H9 (cell line): ENCODE results near the gene RAPGEF6. TPM values are rescaled to one million over a fixed set of nuclear protein-coding genes. Genes with fewer than 3 reads are reported as not detected.

Experiments
- DNase-seq: peaks from one replicate; pipeline ENCODE4 v3.0.0-alpha.2; 2017
- H2AFZ ChIP-seq: one replicate; pipeline ENCODE4 v1.6.1; 2013; ENCODE audit warnings: mild to moderate bottlenecking, low read length, control low read depth, moderate library complexity
- H2AK5ac ChIP-seq: 2 replicates; pipeline ENCODE4 v1.6.1; 2013; ENCODE audit warnings: low read length, control low read depth, mixed read lengths; ENCODE audit not compliant: insufficient read length
- H2BK120ac ChIP-seq: one replicate; pipeline ENCODE4 v1.6.1; 2013; ENCODE audit warnings: low read depth, mild to moderate bottlenecking, low read length, control low read depth, inconsistent platforms; ENCODE audit not compliant: poor library complexity, severe bottlenecking
- H2BK12ac ChIP-seq: 2 replicates; pipeline ENCODE4 v1.6.1; 2013; ENCODE audit warnings: low read length, control low read depth, mixed read lengths, low read depth; ENCODE audit not compliant: insufficient read length
- H2BK15ac ChIP-seq: 2 replicates; pipeline ENCODE4 v1.6.1; 2013; ENCODE audit warnings: low read depth, low read length, control low read depth
- H2BK20ac ChIP-seq: one replicate; pipeline ENCODE4 v1.6.1; 2013; ENCODE audit warnings: low read depth, mild to moderate bottlenecking, low read length, control low read depth, inconsistent platforms; ENCODE audit not compliant: poor library complexity, severe bottlenecking
- H2BK5ac ChIP-seq: 2 replicates; pipeline ENCODE4 v1.6.1; 2013; ENCODE audit warnings: low read length, control low read depth, mixed read lengths; ENCODE audit not compliant: insufficient read length
- H3K14ac ChIP-seq: 2 replicates; pipeline ENCODE4 v1.6.1; 2013; ENCODE audit warnings: low read length, control low read depth; ENCODE audit not compliant: insufficient read depth
- H3K18ac ChIP-seq: 2 replicates; pipeline ENCODE4 v1.6.1; 2013; ENCODE audit warnings: low read depth, mild to moderate bottlenecking, mixed read lengths, low read length, control low read depth; ENCODE audit not compliant: insufficient read length
- H3K23ac ChIP-seq: 2 replicates; pipeline ENCODE4 v1.6.1; 2013; ENCODE audit warnings: low read length, control low read depth, mixed read lengths, low read depth; ENCODE audit not compliant: insufficient read length
- H3K23me2 ChIP-seq: 2 replicates; pipeline ENCODE4 v1.6.1; 2013; ENCODE audit warnings: low read depth, mild to moderate bottlenecking, mixed read lengths, low read length, control low read depth; ENCODE audit not compliant: insufficient read length, poor library complexity, severe bottlenecking
- H3K27ac ChIP-seq: 2 replicates; pipeline ENCODE4 v1.5.1; 2013; ENCODE audit warnings: low read length, control low read depth, mixed read lengths, low read depth; ENCODE audit not compliant: insufficient read length
- H3K27me3 ChIP-seq: 2 replicates; pipeline ENCODE4 v1.6.1; 2013; ENCODE audit warnings: low read length, control low read depth, inconsistent platforms; ENCODE audit not compliant: insufficient read depth
- H3K4ac ChIP-seq: 2 replicates; pipeline ENCODE4 v1.6.1; 2013; ENCODE audit warnings: low read depth, mild to moderate bottlenecking, control low read depth, inconsistent platforms, low read length, moderate library complexity
- H3K4me1 ChIP-seq: 2 replicates; pipeline ENCODE4 v1.6.1; 2013; ENCODE audit warnings: low read length, control low read depth, inconsistent platforms; ENCODE audit not compliant: insufficient read depth
- H3K4me2 ChIP-seq: 2 replicates; pipeline ENCODE4 v1.6.1; 2013; ENCODE audit warnings: low read length, control low read depth, mixed read lengths; ENCODE audit not compliant: insufficient read length, insufficient read depth
- H3K56ac ChIP-seq: 2 replicates; pipeline ENCODE4 v1.6.1; 2013; ENCODE audit warnings: low read depth, mild to moderate bottlenecking, mixed read lengths, low read length, control low read depth; ENCODE audit not compliant: insufficient read length
- H3K79me1 ChIP-seq: 2 replicates; pipeline ENCODE4 v1.6.1; 2013; ENCODE audit warnings: low read depth, mild to moderate bottlenecking, moderate library complexity, low read length, control low read depth, inconsistent platforms; ENCODE audit not compliant: insufficient read depth, poor library complexity, severe bottlenecking
- H3K79me2 ChIP-seq: 2 replicates; pipeline ENCODE4 v1.6.1; 2013; ENCODE audit warnings: low read length, control low read depth, inconsistent platforms; ENCODE audit not compliant: insufficient read depth
- H3K9ac ChIP-seq: 2 replicates; pipeline ENCODE4 v1.6.1; 2013; ENCODE audit warnings: low read length, control low read depth, mixed read lengths; ENCODE audit not compliant: insufficient read length; ENCODE audit errors: extremely low read depth
- H3K9me3 ChIP-seq: one replicate; pipeline ENCODE4 v1.6.1; 2013; ENCODE audit warnings: low read depth, low read length, inconsistent platforms; ENCODE audit not compliant: control insufficient read depth
- H3T11ph ChIP-seq: one replicate; pipeline ENCODE4 v1.6.1; 2013; ENCODE audit warnings: mild to moderate bottlenecking, low read length, control low read depth, inconsistent platforms
- H4K20me1 ChIP-seq: one replicate; pipeline ENCODE4 v1.6.1; 2013; ENCODE audit not compliant: control insufficient read depth, insufficient read length, insufficient read depth
- H4K5ac ChIP-seq: 2 replicates; pipeline ENCODE4 v1.6.1; 2013; ENCODE audit warnings: low read depth, mild to moderate bottlenecking, mixed read lengths, low read length, control low read depth; ENCODE audit not compliant: insufficient read length
- H4K8ac ChIP-seq: replicated peaks from 2 replicates; pipeline ENCODE4 v1.6.1; 2013; ENCODE audit warnings: low read length, control low read depth, mixed read lengths, low read depth; ENCODE audit not compliant: insufficient read length
- H4K91ac ChIP-seq: 2 replicates; pipeline ENCODE4 v1.6.1; 2013; ENCODE audit warnings: low read depth, mild to moderate bottlenecking, moderate library complexity, mixed read lengths, low read length, control low read depth; ENCODE audit not compliant: insufficient read length
- H3K27ac Mint-ChIP-seq, 3 experiments: 2 replicates in 2 of 3; 3 replicates in 1 of 3; pipeline ENCODE4 v1.8.0; 2020 to 2021; ENCODE audit warnings: mixed read lengths in 3 of 3, mild to moderate bottlenecking in 1 of 3, moderate library complexity in 1 of 3
- H3K27me3 Mint-ChIP-seq: 2 replicates; pipeline ENCODE4 v1.8.0; 2021; ENCODE audit warnings: low read depth, mild to moderate bottlenecking, moderate library complexity, mixed read lengths
- H3K36me3 Mint-ChIP-seq, 3 experiments: 2 replicates in 2 of 3; 3 replicates in 1 of 3; pipeline ENCODE4 v1.8.0; 2020 to 2021; ENCODE audit warnings: low read depth in 3 of 3, mixed read lengths in 3 of 3; ENCODE audit not compliant: insufficient read depth in 1 of 3
- H3K4me1 Mint-ChIP-seq, 2 experiments: 2 replicates each; pipeline ENCODE4 v1.8.0; 2020; ENCODE audit warnings: mixed read lengths in 2 of 2
- H3K4me3 Mint-ChIP-seq, 2 experiments: 2 replicates in 1 of 2; 3 replicates in 1 of 2; pipeline ENCODE4 v1.8.0; 2020 to 2021; ENCODE audit warnings: mild to moderate bottlenecking in 2 of 2, mixed read lengths in 2 of 2, moderate library complexity in 1 of 2
- H3K9me3 Mint-ChIP-seq, 2 experiments: 2 replicates in 1 of 2; 3 replicates in 1 of 2; pipeline ENCODE4 v1.8.0; 2020; ENCODE audit warnings: mild to moderate bottlenecking in 2 of 2, mixed read lengths in 2 of 2, moderate library complexity in 1 of 2
- WGBS: extraction: QIAGEN DNeasy Blood & Tissue Kit; methylation state at CpG from one replicate; pipeline ENCODE4 v1.1.7; 2013; ENCODE audit warnings: missing lambda C conversion rate, low lambda C conversion rate, mixed read lengths; ENCODE audit not compliant: insufficient read length; ENCODE audit errors: extremely low coverage; 5-methylcytosine and 5-hydroxymethylcytosine counted together
- long read RNA-seq: library from polyadenylated mRNA; unstranded; transcript quantifications from one replicate; pipeline ENCODE4 v2.0.0, GENCODE V29; 2020
- total RNA-seq: library from RNA; stranded (reverse); gene quantifications from 2 replicates; pipeline ENCODE4 v1.2.1, GENCODE V29; 2021
- TF ChIP-seq, protein P1 (sequence below): fragments of 200-600 bp; sonication (generic); conservative IDR thresholded peaks from 3 replicates; pipeline ENCODE4 v1.8.0; 2021; ENCODE audit warnings: antibody characterized with exemption, mild to moderate bottlenecking

Gene RAPGEF6, protein sequence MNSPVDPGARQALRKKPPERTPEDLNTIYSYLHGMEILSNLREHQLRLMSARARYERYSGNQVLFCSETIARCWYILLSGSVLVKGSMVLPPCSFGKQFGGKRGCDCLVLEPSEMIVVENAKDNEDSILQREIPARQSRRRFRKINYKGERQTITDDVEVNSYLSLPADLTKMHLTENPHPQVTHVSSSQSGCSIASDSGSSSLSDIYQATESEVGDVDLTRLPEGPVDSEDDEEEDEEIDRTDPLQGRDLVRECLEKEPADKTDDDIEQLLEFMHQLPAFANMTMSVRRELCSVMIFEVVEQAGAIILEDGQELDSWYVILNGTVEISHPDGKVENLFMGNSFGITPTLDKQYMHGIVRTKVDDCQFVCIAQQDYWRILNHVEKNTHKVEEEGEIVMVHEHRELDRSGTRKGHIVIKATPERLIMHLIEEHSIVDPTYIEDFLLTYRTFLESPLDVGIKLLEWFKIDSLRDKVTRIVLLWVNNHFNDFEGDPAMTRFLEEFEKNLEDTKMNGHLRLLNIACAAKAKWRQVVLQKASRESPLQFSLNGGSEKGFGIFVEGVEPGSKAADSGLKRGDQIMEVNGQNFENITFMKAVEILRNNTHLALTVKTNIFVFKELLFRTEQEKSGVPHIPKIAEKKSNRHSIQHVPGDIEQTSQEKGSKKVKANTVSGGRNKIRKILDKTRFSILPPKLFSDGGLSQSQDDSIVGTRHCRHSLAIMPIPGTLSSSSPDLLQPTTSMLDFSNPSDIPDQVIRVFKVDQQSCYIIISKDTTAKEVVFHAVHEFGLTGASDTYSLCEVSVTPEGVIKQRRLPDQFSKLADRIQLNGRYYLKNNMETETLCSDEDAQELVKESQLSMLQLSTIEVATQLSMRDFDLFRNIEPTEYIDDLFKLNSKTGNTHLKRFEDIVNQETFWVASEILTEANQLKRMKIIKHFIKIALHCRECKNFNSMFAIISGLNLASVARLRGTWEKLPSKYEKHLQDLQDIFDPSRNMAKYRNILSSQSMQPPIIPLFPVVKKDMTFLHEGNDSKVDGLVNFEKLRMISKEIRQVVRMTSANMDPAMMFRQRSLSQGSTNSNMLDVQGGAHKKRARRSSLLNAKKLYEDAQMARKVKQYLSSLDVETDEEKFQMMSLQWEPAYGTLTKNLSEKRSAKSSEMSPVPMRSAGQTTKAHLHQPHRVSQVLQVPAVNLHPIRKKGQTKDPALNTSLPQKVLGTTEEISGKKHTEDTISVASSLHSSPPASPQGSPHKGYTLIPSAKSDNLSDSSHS (N-terminal part only)
- 19.7 and 23.2 TPM in 2 replicates for total RNA-seq
- long read RNA-seq, partial matches to known transcripts, result 7 of 11 reads
- long read RNA-seq, other reads (novel, unspliced or antisense), result 4 of 11 reads

GRCh38 chr5:131634996-131635683 is at the start of gene RAPGEF6:
Gene RAPGEF6, minus strand, starts transcription at chr5:131635229. Its CDS starts 199 bp downstream, at chr5:131635030.
- no peak within 1 kb of the TSS for H2BK15ac ChIP-seq
- peak within 1 kb of the TSS; percentile 76 for H3K9ac ChIP-seq
- Mint-ChIP-seq H3K27ac (peak within 1 kb of the TSS; percentile 98 to 100 (median 99)), H3K4me3 (peak within 1 kb of the TSS; percentile 90 to 93), H3K36me3 (no peaks in the 10 kb centered on the region), H3K27me3 (no peaks in the 10 kb centered on the region), H3K9me3 (no peaks in the 10 kb centered on the region), H3K4me1 (peaks cover 10 to 18% of the 10 kb centered on the region in 2 experiments)
- no peaks in the 10 kb centered on the region for H3K27me3 ChIP-seq
- H3T11ph ChIP-seq, result no peak within 1 kb of the TSS
- no peaks in the 10 kb centered on the region for H3K9me3 ChIP-seq
- H3K14ac ChIP-seq, result peak within 1 kb of the TSS; percentile 46
- H2BK5ac ChIP-seq, result no peak within 1 kb of the TSS
- H4K91ac ChIP-seq, result no peak within 1 kb of the TSS
- no peak within 1 kb of the TSS for H2BK120ac ChIP-seq
- H2AFZ ChIP-seq, result no peak within 1 kb of the TSS
- H3K27ac ChIP-seq, result peak within 1 kb of the TSS; percentile 86
- no peak within 1 kb of the TSS for H3K4ac ChIP-seq
- TF ChIP-seq, protein P1, sequence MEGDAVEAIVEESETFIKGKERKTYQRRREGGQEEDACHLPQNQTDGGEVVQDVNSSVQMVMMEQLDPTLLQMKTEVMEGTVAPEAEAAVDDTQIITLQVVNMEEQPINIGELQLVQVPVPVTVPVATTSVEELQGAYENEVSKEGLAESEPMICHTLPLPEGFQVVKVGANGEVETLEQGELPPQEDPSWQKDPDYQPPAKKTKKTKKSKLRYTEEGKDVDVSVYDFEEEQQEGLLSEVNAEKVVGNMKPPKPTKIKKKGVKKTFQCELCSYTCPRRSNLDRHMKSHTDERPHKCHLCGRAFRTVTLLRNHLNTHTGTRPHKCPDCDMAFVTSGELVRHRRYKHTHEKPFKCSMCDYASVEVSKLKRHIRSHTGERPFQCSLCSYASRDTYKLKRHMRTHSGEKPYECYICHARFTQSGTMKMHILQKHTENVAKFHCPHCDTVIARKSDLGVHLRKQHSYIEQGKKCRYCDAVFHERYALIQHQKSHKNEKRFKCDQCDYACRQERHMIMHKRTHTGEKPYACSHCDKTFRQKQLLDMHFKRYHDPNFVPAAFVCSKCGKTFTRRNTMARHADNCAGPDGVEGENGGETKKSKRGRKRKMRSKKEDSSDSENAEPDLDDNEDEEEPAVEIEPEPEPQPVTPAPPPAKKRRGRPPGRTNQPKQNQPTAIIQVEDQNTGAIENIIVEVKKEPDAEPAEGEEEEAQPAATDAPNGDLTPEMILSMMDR, result no peak; the same call in 2 of the 3 replicates
- H3K23me2 ChIP-seq, result peaks cover 3% of the 10 kb centered on the region
- DNase-seq, result peak; percentile 98
- no peak within 1 kb of the TSS for H4K5ac ChIP-seq
- peak within 1 kb of the TSS; percentile 51 for H3K4me2 ChIP-seq
- no peaks in the 10 kb centered on the region for H4K20me1 ChIP-seq
- H3K4me1 ChIP-seq, result 0 out of 2 replicates have a peak, but pooled peaks cover 2% of the 10 kb centered on the region
- whole genome bisulfite sequencing, result no CpG with 5 or more reads among the region's 55 CpGs
- H2BK20ac ChIP-seq, result no peak within 1 kb of the TSS
- H3K79me1 ChIP-seq, result no peaks in the 10 kb centered on the region
- no peak within 1 kb of the TSS for H2BK12ac ChIP-seq
- no peak within 1 kb of the TSS for H3K23ac ChIP-seq
- no peak within 1 kb of the TSS for H3K56ac ChIP-seq
- H4K8ac ChIP-seq, result no peak within 1 kb of the TSS
- H2AK5ac ChIP-seq, result no peak within 1 kb of the TSS
- peaks cover 19% of the 10 kb centered on the region; the same call in 1 of the 2 replicates for H3K79me2 ChIP-seq
- peak within 1 kb of the TSS; percentile 74 for H3K18ac ChIP-seq
